ENCODE results near the gene HOXA7.

Gene HOXA7

DNA sequence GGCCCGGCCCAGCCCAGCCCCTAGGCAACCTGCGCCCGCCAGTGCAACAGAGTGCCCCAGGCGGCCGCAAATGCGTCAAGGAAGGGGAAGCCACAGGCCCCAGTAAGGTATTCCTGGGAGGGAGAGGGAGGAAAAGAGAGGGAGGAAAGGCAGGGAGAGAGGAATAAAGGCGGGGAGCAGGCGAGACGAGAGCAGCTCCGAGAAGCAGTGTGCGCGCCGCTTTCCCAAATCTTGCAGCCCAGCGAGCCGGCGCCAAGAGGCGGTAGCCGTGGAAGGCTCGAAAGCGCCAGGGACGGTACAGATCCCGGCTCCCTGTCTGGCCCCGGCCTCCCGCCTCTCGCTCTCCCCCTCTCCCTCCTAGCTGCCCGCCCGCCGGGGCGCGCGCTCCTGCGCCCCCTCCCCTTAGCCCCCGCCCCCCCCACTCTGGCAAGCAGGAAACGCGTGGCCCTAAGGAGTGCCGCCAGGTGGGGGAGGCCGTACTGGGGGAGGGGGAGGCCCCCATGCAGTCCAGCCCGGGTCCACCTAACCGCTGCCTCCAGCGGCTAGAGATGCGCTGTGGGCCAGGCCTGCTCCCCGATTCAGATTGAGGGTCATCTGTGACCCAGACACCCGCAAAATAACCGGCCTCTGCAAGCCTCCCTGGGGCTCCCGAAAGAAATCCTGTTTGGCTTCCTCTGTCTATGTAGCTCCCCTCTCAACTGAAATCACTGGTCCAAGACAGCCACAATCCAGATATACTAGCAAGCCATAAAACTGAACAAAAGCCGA lies 13.4 kb upstream of the HOXA7 start:
- no peak for FAIRE-seq

DNA sequence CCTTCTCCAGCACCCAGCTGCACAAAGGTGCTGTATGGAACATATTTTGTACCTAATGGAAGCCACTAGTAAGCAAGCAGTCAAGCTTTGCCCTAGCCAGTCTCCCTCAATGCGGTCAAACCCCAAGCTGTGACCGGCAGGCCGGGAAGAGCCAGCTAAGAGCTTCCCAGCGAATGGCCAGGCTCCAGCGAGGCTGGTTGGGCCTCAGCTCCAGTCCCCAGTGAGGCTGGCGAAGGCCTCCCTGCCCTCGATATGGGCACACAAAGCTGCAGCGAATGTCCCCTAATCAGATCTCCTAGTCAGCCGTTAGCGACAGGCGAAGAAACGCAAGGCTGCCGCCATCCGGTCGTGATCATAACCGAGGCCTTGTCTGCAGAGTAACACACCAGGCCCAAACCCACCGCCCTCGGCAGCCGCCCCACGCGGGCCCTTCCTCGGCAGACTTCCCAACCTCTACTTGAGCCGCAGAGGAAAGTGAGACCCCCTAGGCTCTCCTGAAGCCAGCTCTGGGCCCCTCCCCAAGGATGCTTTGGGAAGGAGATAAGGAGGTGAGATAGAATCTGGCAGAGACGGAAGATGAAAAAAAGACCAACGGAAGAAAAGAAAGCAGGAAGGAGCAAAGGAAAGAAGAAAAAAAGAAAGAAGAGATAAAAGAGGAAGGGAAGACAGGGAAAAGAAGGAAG lies 11.9 kb upstream of the HOXA7 start:
- no peak for FAIRE-seq

DNA sequence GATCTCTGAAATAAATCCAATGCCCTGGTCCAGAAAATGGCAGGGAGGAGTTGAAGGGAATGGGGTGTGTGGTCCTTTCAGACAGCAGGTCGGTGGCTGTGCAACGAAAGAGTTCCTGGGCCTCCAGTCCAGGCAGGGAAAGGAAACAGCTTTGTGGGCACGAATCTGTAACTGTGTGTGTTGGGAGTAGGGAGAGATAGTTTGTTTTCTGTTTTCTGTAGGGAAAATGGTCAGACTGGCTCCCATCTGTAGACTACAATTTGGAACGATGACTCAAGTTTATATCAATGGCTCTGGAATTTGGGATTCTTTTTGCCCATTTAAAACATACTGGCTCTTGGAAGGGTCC lies 11.4 kb upstream of the HOXA7 start:
- peak; percentile 88 for FAIRE-seq

DNA sequence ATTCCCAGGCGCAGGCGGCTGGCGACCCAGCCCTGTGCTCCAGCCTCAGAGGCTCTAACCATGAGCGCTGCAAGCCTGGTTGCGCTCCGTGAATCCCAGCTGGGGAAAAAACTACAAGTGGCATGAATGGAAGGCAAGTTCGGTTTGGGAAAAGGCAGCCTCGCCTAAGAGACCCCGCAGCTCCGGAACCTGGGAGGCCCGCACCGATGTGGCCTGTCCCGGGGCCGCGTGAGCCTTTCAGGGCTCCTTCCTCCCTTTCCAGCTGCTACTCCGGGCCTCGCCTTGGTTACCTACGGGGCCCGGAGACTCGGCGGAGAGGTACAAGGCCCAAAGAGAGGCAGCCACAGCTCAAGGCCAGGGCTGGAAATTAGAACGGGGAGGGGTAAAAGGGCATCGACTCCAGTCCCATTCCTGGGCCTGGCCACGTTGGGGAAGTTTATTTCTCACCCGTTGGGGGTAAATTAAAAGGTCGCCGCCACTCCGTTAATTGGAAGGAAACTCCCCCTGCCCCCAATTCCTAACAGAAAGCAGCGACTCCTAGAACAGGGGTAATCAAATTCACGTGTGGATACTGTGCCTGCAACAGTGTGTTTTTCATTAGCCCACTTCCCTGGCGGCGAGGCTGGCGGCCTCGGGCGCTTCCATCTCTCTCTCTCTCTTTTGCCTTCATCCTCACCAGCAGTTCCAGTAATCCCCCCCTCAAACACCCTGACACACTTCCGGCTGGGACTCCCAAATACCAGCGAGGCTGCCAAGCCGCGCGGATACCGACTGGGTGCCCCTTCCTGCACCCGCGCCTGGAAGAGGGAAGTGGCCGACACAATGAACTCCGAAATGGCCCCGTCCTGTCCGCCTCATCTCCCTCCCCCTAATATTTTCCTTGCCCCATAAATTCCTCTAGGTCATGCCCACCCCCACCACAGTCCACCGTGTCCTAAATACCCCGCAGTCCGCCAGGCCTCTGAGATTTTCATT lies 10.3 kb upstream of the HOXA7 start:
- peak; percentile 40 for FAIRE-seq

DNA sequence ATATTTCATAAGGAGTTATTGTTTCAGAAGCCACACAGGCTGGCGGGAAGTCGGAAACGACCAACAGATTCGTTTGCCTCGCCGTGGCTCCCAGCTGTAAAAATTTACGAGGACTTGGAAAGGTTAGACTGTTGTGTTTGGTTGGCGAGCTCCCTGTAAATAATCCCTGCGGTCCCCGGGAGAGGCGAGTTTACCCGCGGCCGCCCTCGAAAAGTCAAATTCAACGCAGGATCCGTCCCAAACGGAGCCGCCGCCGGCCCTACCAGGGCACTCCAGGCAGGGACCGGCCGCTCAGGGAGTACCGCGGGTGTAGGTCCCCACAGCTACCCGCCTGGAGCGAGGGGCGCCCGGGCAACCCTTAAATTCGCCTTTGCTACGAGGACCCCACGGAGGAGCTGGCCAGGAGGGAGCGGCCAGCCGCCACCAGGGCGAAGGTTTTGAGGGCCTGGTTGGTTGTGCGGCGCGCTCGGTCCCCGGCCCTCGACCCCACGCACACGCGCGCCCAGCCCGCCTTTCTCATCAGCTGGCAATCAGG lies 9.6 kb upstream of the HOXA7 start:
- no peak for FAIRE-seq

DNA sequence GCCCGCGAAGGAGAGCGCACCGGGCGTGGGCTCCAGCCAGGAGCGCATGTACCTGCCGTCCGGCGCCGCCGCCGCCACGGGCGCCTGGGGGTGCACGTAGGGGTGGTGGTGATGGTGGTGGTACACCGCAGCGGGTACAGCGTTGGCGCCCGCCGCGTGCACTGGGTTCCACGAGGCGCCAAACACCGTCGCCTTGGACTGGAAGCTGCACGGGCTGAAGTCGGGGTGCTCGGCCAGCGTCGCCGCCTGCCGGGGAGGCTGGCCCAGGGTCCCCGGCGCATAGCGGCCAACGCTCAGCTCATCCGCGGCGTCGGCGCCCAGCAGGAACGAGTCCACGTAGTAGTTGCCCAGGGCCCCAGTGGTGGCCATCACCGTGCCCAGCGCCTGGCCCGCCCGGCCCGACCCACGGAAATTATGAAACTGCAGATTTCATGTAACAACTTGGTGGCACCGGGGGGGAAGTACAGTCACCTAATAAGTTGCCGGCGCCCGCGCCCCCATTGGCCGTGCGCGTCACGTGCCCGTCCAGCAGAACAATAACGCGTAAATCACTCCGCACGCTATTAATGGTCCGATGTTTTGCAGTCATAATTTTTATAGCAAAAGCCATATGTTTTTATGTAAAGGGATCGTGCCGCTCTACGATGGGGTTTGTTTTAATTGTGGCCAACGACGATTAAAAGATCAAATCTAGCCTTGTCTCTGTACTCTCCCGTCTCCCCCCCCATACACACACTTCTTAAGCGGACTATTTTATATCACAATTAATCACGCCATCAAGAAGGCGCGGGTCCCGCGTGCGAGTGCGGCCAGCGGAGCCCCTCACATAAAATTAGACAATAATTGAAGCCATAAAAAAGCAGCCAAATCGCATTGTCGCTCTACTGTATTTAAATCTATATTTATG lies 8.9 kb upstream of the HOXA7 start, which contains the start of gene HOXA9:
HOXA9 (minus strand) TSS at position 449 of the 907 bp plus-strand sequence; CDS start at position 369, 80 bp downstream.
- peak; percentile 97 for FAIRE-seq

DNA sequence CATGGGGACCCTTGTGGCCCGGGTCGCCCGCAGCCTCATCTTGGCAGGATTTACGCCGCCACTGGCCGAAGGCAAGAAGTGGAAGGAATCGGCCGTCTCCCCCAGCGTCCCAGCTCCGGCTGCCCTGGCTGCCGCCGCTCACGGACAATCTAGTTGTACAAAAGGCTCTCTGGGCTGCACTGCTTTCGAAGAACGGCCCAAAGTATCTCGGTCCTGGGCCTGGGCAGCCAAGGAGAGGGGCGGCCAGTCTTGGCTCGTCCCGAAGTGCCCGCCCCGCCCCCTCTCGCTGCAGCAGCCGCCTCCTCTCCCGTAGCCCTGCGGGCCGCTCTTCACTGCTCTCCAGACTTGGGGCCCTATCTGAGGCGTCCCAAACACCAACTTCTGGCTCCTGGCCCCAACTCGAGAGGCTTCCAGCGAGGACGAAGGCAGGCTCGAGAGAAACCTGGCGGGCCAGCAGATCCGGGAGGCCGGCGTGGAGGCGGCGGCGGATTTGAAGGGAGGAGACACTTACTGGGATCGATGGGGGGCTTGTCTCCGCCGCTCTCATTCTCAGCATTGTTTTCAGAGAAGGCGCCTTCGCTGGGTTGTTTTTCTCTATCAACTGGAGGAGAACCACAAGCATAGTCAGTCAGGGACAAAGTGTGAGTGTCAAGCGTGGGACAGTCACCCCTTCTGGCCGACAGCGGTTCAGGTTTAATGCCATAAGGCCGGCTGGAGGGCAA lies 8.1 kb upstream of the HOXA7 start:
- no peak for FAIRE-seq

DNA sequence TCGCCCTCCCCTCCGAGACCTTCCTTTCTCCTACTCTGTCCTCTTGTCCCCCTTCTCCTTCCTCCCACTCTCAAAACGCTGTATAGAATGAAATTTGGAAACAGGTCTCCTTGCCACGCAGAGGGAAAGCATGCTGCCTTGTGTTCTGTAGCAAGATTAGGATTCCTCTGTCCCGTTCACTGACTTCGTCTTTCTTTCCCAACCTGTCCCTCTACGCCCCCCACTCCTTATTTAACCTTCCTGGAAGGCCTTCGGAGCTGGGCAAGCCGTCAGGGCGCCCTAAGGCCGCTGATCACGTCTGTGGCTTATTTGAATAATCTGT lies 7.5 kb upstream of the HOXA7 start:
- no peak for FAIRE-seq

DNA sequence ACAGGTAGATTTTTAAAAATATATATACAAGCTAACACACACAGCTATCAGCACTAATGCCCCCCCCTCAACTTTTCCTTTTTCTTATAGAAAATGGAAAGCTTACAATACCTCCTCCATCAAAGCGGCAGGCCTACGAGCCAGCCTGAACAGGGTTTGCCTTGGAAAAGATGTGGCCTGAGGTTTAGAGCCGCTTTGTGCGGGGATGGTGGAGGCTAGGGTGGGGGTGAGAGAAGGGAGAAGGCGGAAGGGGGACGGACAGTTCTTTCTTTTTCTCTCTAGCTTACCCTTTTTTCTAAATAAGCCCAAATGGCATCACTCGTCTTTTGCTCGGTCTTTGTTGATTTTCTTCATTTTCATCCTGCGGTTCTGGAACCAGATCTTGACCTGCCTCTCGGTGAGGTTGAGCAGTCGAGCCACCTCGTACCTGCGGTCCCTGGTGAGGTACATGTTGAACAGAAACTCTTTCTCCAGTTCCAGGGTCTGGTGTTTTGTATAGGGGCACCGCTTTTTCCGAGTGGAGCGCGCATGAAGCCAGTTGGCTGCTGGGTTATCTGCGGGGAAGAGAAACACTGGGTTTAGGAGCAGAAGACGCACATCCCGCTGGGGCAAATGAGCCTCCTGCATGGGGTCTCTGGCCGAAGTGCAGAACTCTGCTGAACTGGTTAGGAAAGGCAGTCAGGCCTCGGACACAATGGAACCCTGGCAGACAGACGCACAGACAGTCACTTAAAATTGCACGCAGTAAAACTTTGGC lies 7.0 kb upstream of the HOXA7 start:
- FAIRE-seq = no peak

DNA sequence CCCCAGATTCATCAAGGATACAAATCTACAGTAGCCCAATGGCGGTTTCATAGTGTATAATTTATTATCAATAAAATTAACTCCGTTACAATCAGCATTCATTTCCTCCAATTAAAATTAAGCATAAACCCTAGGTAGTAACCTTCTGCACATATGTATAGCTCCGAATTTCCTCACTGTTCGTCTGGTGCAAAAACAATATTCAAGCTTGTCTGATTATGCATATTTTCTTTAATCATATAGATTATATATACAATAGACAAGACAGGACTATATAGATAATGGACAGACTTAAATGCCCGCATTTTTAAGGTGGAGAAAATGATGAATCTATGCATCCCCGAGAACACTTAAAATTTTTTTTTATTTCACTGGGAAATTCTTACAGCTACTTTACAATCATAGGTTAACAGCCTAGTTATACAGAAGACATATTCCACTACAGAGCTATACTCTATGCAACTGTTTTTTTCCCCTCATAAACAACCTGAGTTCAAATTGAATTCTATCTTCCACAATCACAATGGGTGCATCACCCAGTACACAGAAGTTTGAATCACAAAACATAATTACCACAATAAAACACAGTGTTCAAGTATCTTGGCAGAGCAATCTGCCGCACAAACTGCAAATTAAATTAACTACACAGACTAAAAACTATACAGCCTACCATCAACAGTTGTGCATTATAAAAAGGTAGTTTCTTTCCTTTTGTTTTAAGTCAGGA lies 6.2 kb upstream of the HOXA7 start:
- FAIRE-seq = peak; percentile 93

DNA sequence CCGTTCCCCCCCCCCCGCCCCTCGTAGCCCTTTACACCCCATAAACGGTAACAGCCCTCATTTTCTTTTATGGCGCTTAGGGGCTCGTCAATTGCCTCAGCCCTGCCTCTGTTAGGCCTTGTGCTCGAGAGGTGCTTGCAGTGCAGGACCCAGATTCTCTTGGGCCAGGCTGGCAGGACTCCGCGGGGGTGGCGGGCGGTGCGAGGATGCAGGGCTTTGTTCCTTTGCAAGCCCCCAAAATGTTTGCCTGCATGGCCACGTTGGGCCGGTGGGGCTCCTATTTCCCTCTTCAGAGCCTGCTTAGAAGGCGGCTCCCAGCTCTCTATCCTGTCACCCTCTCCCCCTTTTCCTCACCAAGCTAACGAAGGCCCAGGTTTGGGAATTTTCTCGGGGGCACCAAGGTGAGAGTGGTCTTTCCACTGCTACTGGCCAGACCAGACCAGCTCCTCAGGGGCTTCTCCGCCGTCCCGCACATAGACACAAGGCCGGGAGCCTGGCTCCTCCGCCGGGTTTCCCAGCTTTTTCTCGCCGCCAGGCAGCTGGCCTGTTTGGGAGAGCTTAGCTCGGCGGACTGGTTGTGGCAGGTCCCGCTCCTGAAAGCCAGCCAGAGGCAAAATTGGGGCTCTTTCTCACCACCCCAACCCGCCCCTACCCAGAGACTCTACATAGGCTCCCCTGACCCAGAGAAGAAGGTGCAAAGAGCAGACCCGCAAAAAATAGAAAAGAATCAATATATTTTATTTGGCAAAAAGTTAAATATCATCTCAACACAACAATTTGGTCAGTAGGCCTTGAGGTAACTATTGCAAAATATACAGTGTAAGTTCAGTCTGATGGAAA lies 5.5 kb upstream of the HOXA7 start:
- FAIRE-seq = no peak

DNA sequence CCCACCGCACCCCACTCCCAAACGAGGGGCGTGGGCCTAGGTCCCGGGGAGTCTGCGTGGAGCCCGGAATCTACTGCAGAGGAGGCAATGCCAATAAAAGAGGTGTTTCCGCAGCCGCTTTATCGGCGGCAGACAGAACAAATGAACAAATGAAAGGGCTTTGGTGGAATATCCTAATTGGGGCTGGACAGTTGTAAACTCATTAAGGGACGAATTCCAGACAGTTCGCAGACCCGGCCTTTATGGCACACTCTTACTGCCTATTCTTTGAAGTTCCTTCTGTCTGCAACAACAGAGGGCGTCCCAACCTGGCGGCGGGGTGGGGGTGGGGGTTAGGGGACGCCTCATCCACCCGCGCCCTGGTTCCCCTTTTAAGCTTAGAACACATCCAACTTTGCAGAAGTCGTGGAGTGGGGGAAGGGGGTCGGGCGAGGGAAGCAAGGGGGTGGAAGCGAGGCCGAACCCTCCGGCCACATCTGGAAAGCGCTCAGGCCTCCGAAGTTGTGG lies 4.8 kb upstream of the HOXA7 start:
- no peak for FAIRE-seq

DNA sequence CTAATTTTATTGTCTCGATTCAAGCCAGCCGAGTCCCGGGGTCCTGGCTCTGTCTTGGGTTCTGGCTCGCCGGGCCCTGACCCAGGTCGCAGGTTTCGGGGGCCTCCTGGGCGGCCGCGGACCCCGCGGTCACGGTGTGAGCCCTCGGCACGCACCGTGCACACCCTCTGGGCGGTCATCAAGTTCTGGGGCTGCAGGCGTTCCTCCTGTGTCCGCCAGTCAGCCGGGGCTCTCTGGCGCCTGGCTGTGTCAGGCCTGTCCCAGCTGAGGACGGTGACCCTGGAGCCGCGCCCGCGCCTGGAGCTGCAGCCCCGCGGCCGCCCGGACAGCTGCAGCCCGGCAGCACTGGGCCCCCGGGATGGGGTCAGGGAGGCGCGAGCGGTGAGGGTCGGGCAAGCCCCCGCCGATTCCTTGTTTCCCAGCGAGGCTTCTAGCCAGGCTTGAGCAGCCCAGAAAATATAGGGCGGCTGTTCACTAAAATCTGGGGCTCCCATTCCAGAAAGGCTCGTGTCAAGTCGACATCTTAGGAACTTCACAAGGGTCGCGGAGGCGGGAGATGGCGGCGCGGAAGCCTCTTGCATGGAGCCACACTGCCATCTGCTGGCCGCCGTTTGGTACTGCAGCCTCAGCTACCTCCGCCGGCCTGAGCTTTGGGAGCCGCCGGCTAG lies 4.2 kb upstream of the HOXA7 start:
- peak; percentile 84 for FAIRE-seq

DNA sequence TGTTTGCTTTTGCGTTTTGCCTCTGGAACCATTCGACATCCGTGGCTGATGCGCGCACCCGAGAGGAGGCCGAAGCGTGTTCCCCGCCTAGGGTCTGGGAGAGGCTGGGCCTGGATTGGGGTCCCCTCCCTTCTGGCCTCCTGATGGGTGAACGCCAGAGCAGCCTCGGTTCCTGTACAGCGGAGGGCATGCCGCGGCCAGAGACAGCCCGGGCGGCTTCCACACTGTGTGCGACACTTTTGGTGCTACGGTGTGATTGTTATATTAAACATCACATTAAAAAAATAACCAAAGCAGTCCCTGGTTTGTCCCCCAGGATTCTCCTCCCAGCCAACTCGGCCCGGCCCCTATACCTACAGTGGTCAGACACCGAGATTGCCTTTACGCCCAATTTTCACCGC lies 3.7 kb upstream of the HOXA7 start:
- FAIRE-seq = no peak

DNA sequence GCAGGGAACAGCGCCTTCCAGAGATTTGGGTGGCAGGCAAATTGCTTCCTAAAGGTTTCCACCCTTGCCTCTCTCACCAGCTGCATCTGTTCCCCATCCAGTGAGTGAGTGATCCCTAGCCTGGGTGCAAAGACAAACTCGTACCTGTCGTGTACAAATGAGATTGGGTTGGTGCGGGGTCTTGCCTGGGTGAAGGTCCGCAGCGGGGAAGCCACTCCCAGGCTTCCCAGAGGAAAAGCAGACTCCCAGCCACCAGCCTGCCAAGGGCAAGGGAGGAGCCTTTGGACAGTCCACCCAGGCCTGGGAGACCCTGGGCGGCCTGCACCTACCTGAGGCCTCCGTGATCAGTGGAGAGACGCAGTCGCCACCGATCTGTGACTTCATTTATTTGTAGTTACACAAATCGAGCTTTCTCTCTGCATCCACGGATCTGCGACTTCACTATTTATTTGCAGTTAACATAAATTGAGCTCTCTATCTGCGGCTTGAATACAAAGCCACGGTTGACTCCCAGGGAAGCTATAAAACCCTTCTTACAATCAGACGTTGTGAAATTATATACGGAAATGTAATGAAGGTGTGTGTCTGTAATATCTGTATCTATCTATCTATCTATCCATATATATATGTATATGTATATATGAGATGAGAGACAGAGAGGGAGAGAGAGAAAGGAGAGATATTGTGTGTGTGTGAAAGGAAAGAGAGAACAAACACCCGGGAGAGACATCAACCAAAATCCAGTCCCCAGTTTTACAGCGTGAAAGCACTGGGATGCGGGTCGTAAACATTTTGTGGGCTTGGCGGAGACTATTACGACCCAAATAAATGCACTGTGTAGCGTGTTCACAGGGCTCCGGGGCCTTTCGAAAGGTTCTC lies 3.0 kb upstream of the HOXA7 start:
- FAIRE-seq = peak; percentile 36

DNA sequence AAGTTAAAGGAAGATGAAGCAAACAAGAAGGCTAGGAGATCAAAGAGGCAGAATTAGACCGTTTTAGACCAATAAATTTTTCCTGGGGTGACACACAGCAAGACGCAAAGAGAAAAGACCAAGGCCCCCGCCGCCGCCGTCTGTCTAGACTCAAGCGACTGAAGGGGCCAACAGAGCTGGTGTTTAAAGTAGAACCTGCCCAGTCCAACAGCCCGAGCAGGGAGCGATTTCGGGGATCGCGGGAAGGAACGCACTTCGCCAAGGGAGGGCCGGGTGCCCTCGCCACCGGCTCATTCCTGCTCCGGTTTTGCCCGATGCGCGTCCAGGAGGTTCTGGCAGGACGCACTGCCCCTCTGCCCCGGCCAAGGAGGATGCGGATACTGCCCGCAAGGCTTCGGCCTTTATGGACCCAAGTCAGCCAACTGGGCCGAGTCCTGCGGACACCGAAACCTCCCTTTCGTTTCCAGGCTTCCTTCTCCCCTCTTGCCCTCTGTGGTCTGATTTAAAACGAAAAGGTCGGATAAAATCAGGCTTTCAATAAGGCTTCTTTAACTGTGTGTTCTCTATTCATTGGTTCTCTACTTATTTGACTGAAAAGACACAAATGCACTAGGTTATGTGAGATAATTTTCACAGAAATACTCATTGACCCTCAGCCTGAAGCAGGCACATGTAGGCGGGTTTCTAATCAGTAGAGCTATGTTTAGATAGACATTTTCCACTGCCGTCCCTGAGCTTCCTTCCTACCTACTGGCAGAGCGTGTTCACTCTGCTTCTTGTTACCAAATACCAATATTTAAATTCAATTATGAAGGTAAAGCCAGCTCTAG lies 2.2 kb upstream of the HOXA7 start:
- no peak for FAIRE-seq
